Measurements from ENCODE around the gene MAPK1IP1L. TPM values are rescaled to one million over a fixed set of nuclear protein-coding genes. Genes with fewer than 3 reads are reported as not detected.

The MAPK1IP1L gene
- total RNA-seq, 1 donor from 2014 or later = 100 TPM

GRCh38 chr14:55094292-55095157, 43.1 kb downstream of the MAPK1IP1L start:
- H3K36me3 Mint-ChIP-seq = no peaks in the 10 kb centered on the region
- no peaks in the 10 kb centered on the region for H3K9me3 Mint-ChIP-seq
- H3K27ac Mint-ChIP-seq = peak overlapping the region; percentile 85
- no peak for DNase-seq (ENCODE audit: extremely low spot score, unreplicated experiment)
- no peaks in the 10 kb centered on the region for H3K27me3 Mint-ChIP-seq
- peak overlapping the region; percentile 11 for H3K4me3 Mint-ChIP-seq
- no peak for TF ChIP-seq CTCF (conservative IDR thresholded peaks at IDR 0.05)
- peaks cover 42% of the 10 kb centered on the region for H3K4me1 Mint-ChIP-seq (ENCODE audit: unreplicated experiment)

GRCh38 chr14:55097881-55098560, 46.6 kb downstream of the MAPK1IP1L start:
- no peak for TF ChIP-seq CTCF (conservative IDR thresholded peaks at IDR 0.05)
- H3K27me3 Mint-ChIP-seq = no peaks in the 10 kb centered on the region
- H3K36me3 Mint-ChIP-seq = no peaks in the 10 kb centered on the region
- H3K4me3 Mint-ChIP-seq = peak overlapping the region; percentile 24
- H3K4me1 Mint-ChIP-seq (ENCODE audit: unreplicated experiment) = peaks cover 41% of the 10 kb centered on the region
- no peaks in the 10 kb centered on the region for H3K9me3 Mint-ChIP-seq
- H3K27ac Mint-ChIP-seq = peak overlapping the region; percentile 97
- no peak for DNase-seq (ENCODE audit: extremely low spot score, unreplicated experiment)

GRCh38 chr14:55098561-55098898, 47.1 kb downstream of the MAPK1IP1L start:
- no peak overlapping the region for H3K4me3 Mint-ChIP-seq
- no peak for DNase-seq (ENCODE audit: extremely low spot score, unreplicated experiment)
- H3K27me3 Mint-ChIP-seq = no peaks in the 10 kb centered on the region
- H3K36me3 Mint-ChIP-seq = peaks cover 4% of the 10 kb centered on the region
- peaks cover 43% of the 10 kb centered on the region for H3K4me1 Mint-ChIP-seq (ENCODE audit: unreplicated experiment)
- H3K27ac Mint-ChIP-seq = peak overlapping the region; percentile 97
- no peak for TF ChIP-seq CTCF (conservative IDR thresholded peaks at IDR 0.05)
- H3K9me3 Mint-ChIP-seq = peaks cover under 1% of the 10 kb centered on the region

- H3K4me3 Mint-ChIP-seq = no peak overlapping the region
- peak overlapping the region; percentile 87 for H3K27ac Mint-ChIP-seq
- peaks cover 7% of the 10 kb centered on the region for H3K36me3 Mint-ChIP-seq
These were observed 48.3 kb downstream of the MAPK1IP1L start for GRCh38 chr14:55099756-55100155.

GRCh38 chr14:55101698-55102097, 50.3 kb downstream of the MAPK1IP1L start:
- Mint-ChIP-seq H3K4me1 (ENCODE audit: unreplicated experiment) (peaks cover 43% of the 10 kb centered on the region), H3K36me3 (peaks cover 7% of the 10 kb centered on the region), H3K9me3 (peaks cover 10% of the 10 kb centered on the region), H3K4me3 (peak overlapping the region; percentile 86), H3K27ac (peak overlapping the region; percentile 100), H3K27me3 (no peaks in the 10 kb centered on the region)
- DNase-seq (ENCODE audit: extremely low spot score, unreplicated experiment) = no peak
- no peak for TF ChIP-seq CTCF (conservative IDR thresholded peaks at IDR 0.05)

More at GRCh38 chr14:55099756-55100155, 48.3 kb downstream of the MAPK1IP1L start:
- peaks cover 10% of the 10 kb centered on the region for H3K9me3 Mint-ChIP-seq
- H3K4me1 Mint-ChIP-seq (ENCODE audit: unreplicated experiment) = peaks cover 44% of the 10 kb centered on the region
- no peaks in the 10 kb centered on the region for H3K27me3 Mint-ChIP-seq
- no peak for DNase-seq (ENCODE audit: extremely low spot score, unreplicated experiment)
- TF ChIP-seq CTCF (conservative IDR thresholded peaks at IDR 0.05) = no peak

Measured in type B pancreatic cell (in vitro differentiated cells).